ENCODE data around the gene MYO18A.

MYO18A gene

GRCh38 chr17:29071303-29071702 is 108.9 kb downstream of the MYO18A start:
- no peak for TF ChIP-seq CTCF (IDR thresholded peaks at IDR 0.05; ENCODE audit: low read length, missing control alignments)
- no peak overlapping the region for H3K4me3 ChIP-seq (replicated peaks; ENCODE audit: low read depth, low read length)
- no peak for DNase-seq (ENCODE audit: low read depth)

GRCh38 chr17:29070781-29071180 is 109.4 kb downstream of the MYO18A start:
- DNase-seq (ENCODE audit: low read depth) = no peak
- no peak overlapping the region for H3K4me3 ChIP-seq (replicated peaks; ENCODE audit: low read depth, low read length)
- TF ChIP-seq CTCF (IDR thresholded peaks at IDR 0.05; ENCODE audit: low read length, missing control alignments) = no peak

GRCh38 chr17:29070308-29070707 is 109.9 kb downstream of the MYO18A start:
- DNase-seq (ENCODE audit: low read depth) = no peak
- TF ChIP-seq CTCF (IDR thresholded peaks at IDR 0.05; ENCODE audit: low read length, missing control alignments) = no peak
- H3K4me3 ChIP-seq (replicated peaks; ENCODE audit: low read depth, low read length) = no peak overlapping the region

- no peak for TF ChIP-seq CTCF (IDR thresholded peaks at IDR 0.05; ENCODE audit: low read length, missing control alignments)
- no peak for DNase-seq (ENCODE audit: low read depth)
Measured at GRCh38 chr17:29069526-29070041, 110.6 kb downstream of the MYO18A start.

GRCh38 chr17:29068818-29069217 is 111.4 kb downstream of the MYO18A start:
- TF ChIP-seq CTCF (IDR thresholded peaks at IDR 0.05; ENCODE audit: low read length, missing control alignments) = no peak
- DNase-seq (ENCODE audit: low read depth) = no peak
- no peak overlapping the region for H3K4me3 ChIP-seq (replicated peaks; ENCODE audit: low read depth, low read length)

More at GRCh38 chr17:29069526-29070041, 110.6 kb downstream of the MYO18A start:
- H3K4me3 ChIP-seq (replicated peaks; ENCODE audit: low read depth, low read length) = no peak overlapping the region

GRCh38 chr17:29066606-29067005 is 113.6 kb downstream of the MYO18A start:
- no peak for DNase-seq (ENCODE audit: low read depth)
- no peak overlapping the region for H3K4me3 ChIP-seq (replicated peaks; ENCODE audit: low read depth, low read length)
- TF ChIP-seq CTCF (IDR thresholded peaks at IDR 0.05; ENCODE audit: low read length, missing control alignments) = no peak

- no peak for TF ChIP-seq CTCF (IDR thresholded peaks at IDR 0.05; ENCODE audit: low read length, missing control alignments)
- no peak overlapping the region for H3K4me3 ChIP-seq (replicated peaks; ENCODE audit: low read depth, low read length)
- DNase-seq (ENCODE audit: low read depth) = no peak
Measured at GRCh38 chr17:29066047-29066446, 114.2 kb downstream of the MYO18A start.
